Lung (tissue), 12 donors: ENCODE data around the gene CALM3. TPM values are rescaled to one million over a fixed set of nuclear protein-coding genes. Genes with fewer than 3 reads are reported as not detected.

Source experiments
- ATAC-seq: fragments of 200-7000 bp; cut with Tn5 transposase; one replicate; pipeline ENCODE4 v1.9.1; 2020; ENCODE audit warnings: moderate number of reproducible peaks; ENCODE audit not compliant: insufficient read depth, low FRiP score
- DNase-seq, 3 donors: peaks; one replicate each; pipeline ENCODE4 v3.0.0-alpha.2; 2013 to 2017
- H3K27ac ChIP-seq, 2 donors: one replicate each; pipeline ENCODE4 v1.5.1; 2013; ENCODE audit warnings: mild to moderate bottlenecking in 2 of 2, moderate library complexity in 2 of 2, control low read depth in 1 of 2, inconsistent platforms in 1 of 2, low read depth in 1 of 2, low read length in 1 of 2
- H3K27me3 ChIP-seq, 3 donors: one replicate each; pipeline ENCODE4 v1.5.1; 2013; ENCODE audit warnings: low read length in 2 of 3; ENCODE audit not compliant: control insufficient read depth in 3 of 3, insufficient read depth in 3 of 3
- H3K36me3 ChIP-seq, 4 donors: one replicate each; pipeline ENCODE4 v1.5.1; 2013; ENCODE audit warnings: low read length in 4 of 4, mild to moderate bottlenecking in 1 of 4, moderate library complexity in 1 of 4; ENCODE audit not compliant: control insufficient read depth in 4 of 4, insufficient read depth in 4 of 4
- H3K4me1 ChIP-seq, 5 donors: one replicate each; pipeline ENCODE4 v1.5.1; 2013; ENCODE audit warnings: low read length in 5 of 5, mild to moderate bottlenecking in 2 of 5, moderate library complexity in 1 of 5; ENCODE audit not compliant: control insufficient read depth in 5 of 5, insufficient read depth in 5 of 5
- H3K4me3 ChIP-seq: one replicate; pipeline ENCODE4 v1.5.1; 2013; ENCODE audit warnings: mild to moderate bottlenecking, control low read depth, moderate library complexity
- H3K9ac ChIP-seq, 2 donors: one replicate each; pipeline ENCODE4 v1.5.1; 2013; ENCODE audit warnings: low read length in 2 of 2, control low read depth in 1 of 2; ENCODE audit not compliant: insufficient read depth in 1 of 2
- H3K9me3 ChIP-seq, 4 donors: one replicate each; pipeline ENCODE4 v1.5.1; 2013; ENCODE audit warnings: low read length in 3 of 4, mild to moderate bottlenecking in 1 of 4, moderate library complexity in 1 of 4; ENCODE audit not compliant: control insufficient read depth in 4 of 4, insufficient read depth in 3 of 4
- CTCF ChIP-seq: IDR thresholded peaks from 2 replicates; pipeline ENCODE4 v1.5.1; 2012; ENCODE audit warnings: mild to moderate bottlenecking; ENCODE audit errors: control extremely low read depth, extremely low read depth
- WGBS, 2 donors: extraction: QIAGEN DNeasy Blood & Tissue Kit; methylation state at CpG; one replicate each; pipeline ENCODE4 v1.1.7; 2013; 5-methylcytosine and 5-hydroxymethylcytosine counted together
- polyA plus RNA-seq, 2 donors: library from polyadenylated mRNA; stranded (reverse); fragments of 200-250 nt; gene quantifications; one replicate each; pipeline ENCODE4 v1.2.1, GENCODE V29; 2013
- total RNA-seq, 2 donors: library from RNA; depleted of rRNA in 1 of 2; stranded (reverse); fragments of >200 nt in 1 of 2; gene quantifications; one replicate each; pipeline ENCODE4 v1.2.1, GENCODE V29; 2014 to 2021
- donor health status: control.
- donor health status: control.
- donor health status: Bipolar disorder and iron deficiency.
- donor health status: healthy.
- donor health status: DM: yes; HTN: yes; CAD: no.

The CALM3 gene
- total and polyA plus RNA-seq, 4 donors: 126 to 202 (median 162) TPM

- Histone ChIP-seq H3K27me3 (no peaks in the 10 kb centered on the region), H3K4me3 (peak overlapping the region; percentile 98), H3K9me3 (peaks cover 0 to 6% (median 0%) of the 10 kb centered on the region in 4 donors), H3K9ac (peak overlapping the region; percentile 93 to 95), H3K4me1 (peaks cover 7 to 26% (median 13%) of the 10 kb centered on the region in 5 donors), H3K27ac (peak overlapping the region; percentile 93 to 100), H3K36me3 (peaks cover 0 to 5% (median 1%) of the 10 kb centered on the region in 4 donors)
- 1% methylated on average over 55 to 93 of the region's 93 CpGs for WGBS, 2 donors
- ATAC-seq (peak; percentile 91), DNase-seq (peak; percentile 98 to 99 (median 99))
- no peak for TF ChIP-seq CTCF
These were observed 479 bp upstream of the CALM3 start for GRCh38 chr19:46600384-46601317.

- H3K9ac ChIP-seq: peak overlapping the region; percentile 61 to 74
- TF ChIP-seq CTCF: no peak
- WGBS, 2 donors: 21 to 28% methylated on average over 22 to 23 of the region's 23 CpGs
- peaks cover 0 to 23% (median 15%) of the 10 kb centered on the region in 4 donors for H3K36me3 ChIP-seq
- no peak for ATAC-seq
- no peak for DNase-seq
- peaks cover 7 to 26% (median 13%) of the 10 kb centered on the region in 5 donors for H3K4me1 ChIP-seq
- peak overlapping the region; percentile 98 for H3K4me3 ChIP-seq
- peaks cover 0 to 6% (median 0%) of the 10 kb centered on the region in 4 donors for H3K9me3 ChIP-seq
- peak overlapping the region; percentile 43 to 74 for H3K27ac ChIP-seq
- H3K27me3 ChIP-seq: no peaks in the 10 kb centered on the region
These were observed 1.5 kb downstream of the CALM3 start for GRCh38 chr19:46602392-46603194.

- no peaks in the 10 kb centered on the region for H3K27me3 ChIP-seq
- H3K36me3 ChIP-seq: peaks cover 0 to 29% (median 19%) of the 10 kb centered on the region in 4 donors
- no peak for TF ChIP-seq CTCF
- H3K27ac ChIP-seq: peak overlapping the region in 1 of 2 donors; percentile 74
- peaks cover 7 to 26% (median 13%) of the 10 kb centered on the region in 5 donors for H3K4me1 ChIP-seq
- DNase-seq (no peak), ATAC-seq (no peak)
- peaks cover 0 to 6% (median 0%) of the 10 kb centered on the region in 4 donors for H3K9me3 ChIP-seq
- WGBS, 2 donors: 50 to 70% methylated on average over 2 of the region's 2 CpGs
- peak overlapping the region in 1 of 2 donors; percentile 61 for H3K9ac ChIP-seq
- no peak overlapping the region for H3K4me3 ChIP-seq
These were observed 2.1 kb downstream of the CALM3 start for GRCh38 chr19:46603195-46603637.
